D721Med (cell line): ENCODE results near the gene CAMK2D.

Experiments used
- DNase-seq: peaks from one replicate; pipeline ENCODE4 v3.0.0; 2011; ENCODE audit warnings: low spot score; ENCODE audit not compliant: insufficient read length
- FAIRE-seq: peaks from 2 replicates; lab custom pipeline; 2011; peaks lifted over from hg19 to GRCh38; lab: Jason Lieb, UNC
- CTCF ChIP-seq: IDR thresholded peaks from 2 replicates; pipeline ENCODE4 v1.5.1; 2012; ENCODE audit warnings: mild to moderate bottlenecking, control low read depth; ENCODE audit not compliant: insufficient read depth; ENCODE audit errors: missing control alignments

CAMK2D gene

GRCh38 chr4:113617195-113617594 is 144.3 kb downstream of the CAMK2D start:
- TF ChIP-seq CTCF = no peak
- DNase-seq (no peak), FAIRE-seq (no peak)

- DNase-seq (no peak), FAIRE-seq (no peak)
- TF ChIP-seq CTCF = no peak
Measured at GRCh38 chr4:113616443-113616842, 145.1 kb downstream of the CAMK2D start.

GRCh38 chr4:113614414-113614813 is 147.1 kb downstream of the CAMK2D start:
- DNase-seq = no peak
- TF ChIP-seq CTCF = no peak
- no peak for FAIRE-seq

GRCh38 chr4:113613503-113613902 is 148.0 kb downstream of the CAMK2D start:
- FAIRE-seq (no peak), DNase-seq (no peak)
- no peak for TF ChIP-seq CTCF

GRCh38 chr4:113610537-113610936 is 151.0 kb downstream of the CAMK2D start:
- TF ChIP-seq CTCF = no peak
- FAIRE-seq = no peak
- no peak for DNase-seq

- FAIRE-seq (no peak), DNase-seq (no peak)
- no peak for TF ChIP-seq CTCF
Measured at GRCh38 chr4:113607998-113608397, 153.5 kb downstream of the CAMK2D start.

GRCh38 chr4:113607147-113607720 is 154.3 kb downstream of the CAMK2D start:
- TF ChIP-seq CTCF = no peak
- no peak for FAIRE-seq
- no peak for DNase-seq
